PC-3 (cell line): ENCODE results near the gene GRIN1. TPM values are rescaled to one million over a fixed set of nuclear protein-coding genes. Genes with fewer than 3 reads are reported as not detected.

Experiments used
- ATAC-seq: fragments of 200-7000 bp; cut with Tn5 transposase; 2 replicates; pipeline ENCODE4 v1.9.1; 2020; ENCODE audit warnings: mild to moderate bottlenecking, moderate library complexity
- Bru-seq: library from RNA; stranded (reverse); fragments of 400-500 nt; gene quantifications from one replicate; lab custom pipeline; 2021; lab: Mats Ljungman, UMichigan
- BruChase-seq, 2 experiments: library from RNA; stranded (reverse); fragments of 400-500 nt; gene quantifications; one replicate each; lab custom pipeline; 2021; lab: Mats Ljungman, UMichigan
- BruUV-seq: library from RNA; stranded (reverse); fragments of 400-500 nt; replicated peaks from 2 replicates; lab custom pipeline; 2021; lab: Mats Ljungman, UMichigan
- CTCF ChIA-PET: fragments of 300-600 bp; sonication (Branson Sonifier 250); formaldehyde crosslinking; loops from one replicate; lab custom pipeline; 2022; ENCODE audit warnings: antibody characterized with exemption; lab: Charles Lee
- POLR2A ChIA-PET: fragments of 300-600 bp; sonication (Branson Sonifier 250); formaldehyde crosslinking; loops from one replicate; lab custom pipeline; 2022; ENCODE audit warnings: antibody characterized with exemption; ENCODE audit not compliant: unreplicated experiment; lab: Charles Lee
- DNase-seq: peaks from one replicate; pipeline ENCODE4 v3.0.0-alpha.2; 2015
- H2AFZ ChIP-seq: fragments of 300-600 bp; sonication (generic); 2 replicates; pipeline ENCODE4 v1.6.0; 2016; ENCODE audit warnings: antibody characterized with exemption, low read length
- H3F3A ChIP-seq: fragments of 300-600 bp; sonication (generic); one replicate; pipeline ENCODE4 v1.6.0; 2017; ENCODE audit warnings: antibody characterized with exemption, low read length, control low read depth, mild to moderate bottlenecking; ENCODE audit not compliant: unreplicated experiment
- H3K27ac ChIP-seq: fragments of 300-600 bp; sonication (generic); 2 replicates; pipeline ENCODE4 v1.5.1; 2016; ENCODE audit warnings: mild to moderate bottlenecking, low read length
- H3K27me3 ChIP-seq: fragments of 300-600 bp; sonication (generic); 2 replicates; pipeline ENCODE4 v1.6.1; 2016; ENCODE audit warnings: low read length, mixed read lengths
- H3K36me3 ChIP-seq: fragments of 300-600 bp; sonication (generic); 2 replicates; pipeline ENCODE4 v1.6.1; 2016; ENCODE audit warnings: low read depth, mixed run types, low read length, mixed read lengths
- H3K4me1 ChIP-seq: fragments of 300-600 bp; sonication (generic); 2 replicates; pipeline ENCODE4 v1.5.1; 2016; ENCODE audit warnings: low read length; ENCODE audit not compliant: insufficient read depth
- H3K4me2 ChIP-seq: fragments of 300-600 bp; sonication (generic); 2 replicates; pipeline ENCODE4 v1.6.0; 2016; ENCODE audit warnings: low read length
- H3K4me3 ChIP-seq: fragments of 300-600 bp; sonication (generic); 2 replicates; pipeline ENCODE4 v1.5.1; 2016; ENCODE audit warnings: mild to moderate bottlenecking, low read length, mixed read lengths
- H3K79me2 ChIP-seq: fragments of 300-600 bp; sonication (generic); 2 replicates; pipeline ENCODE4 v1.6.1; 2017; ENCODE audit warnings: low read length, mixed read lengths
- H3K9ac ChIP-seq: fragments of 300-600 bp; sonication (generic); 2 replicates; pipeline ENCODE4 v1.6.0; 2016; ENCODE audit warnings: mild to moderate bottlenecking, low read length
- H3K9me2 ChIP-seq: fragments of 300-600 bp; sonication (generic); replicated peaks from 2 replicates; pipeline ENCODE4 v1.6.1; 2016; ENCODE audit warnings: mixed run types, low read length, mixed read lengths
- H3K9me3 ChIP-seq: fragments of 300-600 bp; sonication (generic); 2 replicates; pipeline ENCODE4 v1.6.1; 2016; ENCODE audit warnings: low read length, mixed read lengths
- H4K20me1 ChIP-seq: fragments of 300-600 bp; sonication (generic); 2 replicates; pipeline ENCODE4 v1.6.1; 2016; ENCODE audit warnings: low read length, mixed read lengths
- CTCF ChIP-seq: fragments of 300-600 bp; sonication (generic); conservative IDR thresholded peaks from 2 replicates; pipeline ENCODE4 v1.5.1; 2017; ENCODE audit warnings: antibody characterized with exemption, low read depth, mild to moderate bottlenecking, low read length
- EZH2 ChIP-seq: fragments of 300-600 bp; sonication (generic); IDR thresholded peaks from one replicate; pipeline ENCODE4 v1.6.1; 2017; ENCODE audit warnings: antibody characterized with exemption, mild to moderate bottlenecking, low read length; ENCODE audit not compliant: unreplicated experiment
- EZH2phosphoT487 ChIP-seq: fragments of 300-600 bp; sonication (generic); IDR thresholded peaks from 2 replicates; pipeline ENCODE4 v1.6.1; 2018; ENCODE audit warnings: mild to moderate bottlenecking, antibody characterized with exemption, low read length, borderline replicate concordance
- intact Hi-C: fragments of 100-400 bp; cut with micrococcal nuclease; formaldehyde crosslinking; loops from 2 replicates; pipeline ENCODE4 v1.9.0; 2023
- long read RNA-seq: library from polyadenylated mRNA; unstranded; transcript quantifications from one replicate; pipeline ENCODE4 v2.0.0, GENCODE V29; 2021; ENCODE audit not compliant: unreplicated experiment
- total RNA-seq: library from RNA; depleted of rRNA; stranded (reverse); fragments of >200 nt; gene quantifications from 2 replicates; pipeline ENCODE4 v1.2.3, GENCODE V29; 2014; rRNA removed

Gene GRIN1
- total RNA-seq (0.11 TPM in 1 of 2 replicates, not detected in the other), Bru-seq, nascent RNA (percentile 5 among the genes with signal in this experiment), BruChase-seq, experiment 1, labeled RNA remaining after a 6-hour chase (percentile 11 among the genes with signal in this experiment), BruChase-seq, experiment 2, labeled RNA remaining after a 2-hour chase (percentile 8 among the genes with signal in this experiment)
- long read RNA-seq = 0 reads

GRCh38 chr9:137138722-137139467 is at the start of gene GRIN1:
Gene GRIN1, plus strand, starts transcription at chr9:137139154. Its CDS starts 333 bp downstream, at chr9:137139487.
- no peaks in the 10 kb centered on the region for H3K9me3 ChIP-seq
- no peaks in the 10 kb centered on the region for H3K4me1 ChIP-seq
- ChIA-PET POLR2A (no interaction called here), CTCF (no interaction called here)
- no TSS peak for BruUV-seq
- no peak within 1 kb of the TSS for H3K27ac ChIP-seq
- intact Hi-C loops = no loop called here
- no peaks in the 10 kb centered on the region for H3K9me2 ChIP-seq
- peaks cover 10% of the 10 kb centered on the region; the same call in 1 of the 2 replicates for H3K27me3 ChIP-seq
- H3K4me2 ChIP-seq = no peak within 1 kb of the TSS
- no peaks in the 10 kb centered on the region for H3F3A ChIP-seq
- no peak within 1 kb of the TSS for H3K9ac ChIP-seq
- ATAC-seq (no peak), DNase-seq (no peak)
- no peak within 1 kb of the TSS for H3K4me3 ChIP-seq
- TF ChIP-seq EZH2 (no peak), CTCF (no peak), EZH2phosphoT487 (no peak)
- H4K20me1 ChIP-seq = no peaks in the 10 kb centered on the region
- no peaks in the 10 kb centered on the region for H3K79me2 ChIP-seq
- no peak within 1 kb of the TSS for H2AFZ ChIP-seq
- H3K36me3 ChIP-seq = no peaks in the 10 kb centered on the region

GRCh38 chr9:137089232-137089947 is 49.6 kb upstream of the GRIN1 start:
- no peak for DNase-seq
- Histone ChIP-seq H3K79me2 (peaks cover 32% of the 10 kb centered on the region), H4K20me1 (no peaks in the 10 kb centered on the region), H3K4me2 (no peak overlapping the region), H3K36me3 (no peaks in the 10 kb centered on the region), H3K27me3 (no peaks in the 10 kb centered on the region), H3K4me3 (no peak overlapping the region), H3F3A (no peaks in the 10 kb centered on the region), H2AFZ (no peak overlapping the region), H3K9me2 (no peaks in the 10 kb centered on the region), H3K4me1 (peaks cover 22% of the 10 kb centered on the region), H3K27ac (no peak overlapping the region), H3K9ac (no peak overlapping the region), H3K9me3 (no peaks in the 10 kb centered on the region)
- no peak for TF ChIP-seq CTCF
- TF ChIP-seq EZH2 = no peak
- no peak for TF ChIP-seq EZH2phosphoT487
- no peak for ATAC-seq
- intact Hi-C loops = no loop called here
- BruUV-seq = no TSS peak
- ChIA-PET CTCF (no interaction called here), POLR2A (no interaction called here)
